HG02840 (cell line): Measurements from ENCODE around the gene CDC42.
"Not testable (repeated sequence)": the region's sequence is repeated elsewhere in the genome, so short reads cannot be mapped to it uniquely, and the experiment has no call there.

ENCODE experiments used
- ATAC-seq: cut with Tn5 transposase; IDR thresholded peaks from one replicate; pipeline ENCODE4 v1.9.1; 2021; ENCODE audit warnings: mild to moderate bottlenecking, moderate library complexity, moderate number of reproducible peaks; ENCODE audit not compliant: unreplicated experiment, low FRiP score

Gene CDC42

GRCh38 chr1:22034834-22035233 lies 17.7 kb upstream of the CDC42 start:
- ATAC-seq, result not testable (repeated sequence)

- ATAC-seq, result no peak
Observed at GRCh38 chr1:22037520-22037919, 15.0 kb upstream of the CDC42 start.

GRCh38 chr1:22038036-22038435 lies 14.5 kb upstream of the CDC42 start:
- no peak for ATAC-seq

GRCh38 chr1:22039594-22040285 lies 12.8 kb upstream of the CDC42 start:
- ATAC-seq, result peak; percentile 95

GRCh38 chr1:22040286-22040623 lies 12.3 kb upstream of the CDC42 start:
- no peak for ATAC-seq

- no peak for ATAC-seq
Observed at GRCh38 chr1:22041505-22041904, 11.0 kb upstream of the CDC42 start.

GRCh38 chr1:22043198-22043769 lies 9.2 kb upstream of the CDC42 start:
- no peak for ATAC-seq

GRCh38 chr1:22044690-22045420 lies 7.7 kb upstream of the CDC42 start:
- no peak for ATAC-seq

- no peak for ATAC-seq
Observed at GRCh38 chr1:22045604-22046228, 6.8 kb upstream of the CDC42 start.

GRCh38 chr1:22048351-22049192 lies 3.9 kb upstream of the CDC42 start:
- no peak for ATAC-seq

GRCh38 chr1:22050330-22050729 lies 2.2 kb upstream of the CDC42 start:
- ATAC-seq, result no peak

- ATAC-seq, result no peak
Observed at GRCh38 chr1:22051607-22052114, 848 bp upstream of the CDC42 start.

- peak; percentile 34 for ATAC-seq
Observed at GRCh38 chr1:22053017-22053860, 730 bp downstream of the CDC42 start.

GRCh38 chr1:22053861-22054770 lies 1.6 kb downstream of the CDC42 start:
- no peak for ATAC-seq

GRCh38 chr1:22055463-22055862 lies 3.0 kb downstream of the CDC42 start:
- no peak for ATAC-seq

- ATAC-seq, result no peak
Observed at GRCh38 chr1:22056043-22056442, 3.5 kb downstream of the CDC42 start.

- ATAC-seq, result no peak
Observed at GRCh38 chr1:22056936-22057335, 4.4 kb downstream of the CDC42 start.

GRCh38 chr1:22057861-22058260 lies 5.4 kb downstream of the CDC42 start:
- no peak for ATAC-seq
